HL-60/S4 treated with retinoic acid at 250 ng/mL for 4 days and 3 days (cell line): Measurements from ENCODE around the gene PLXNC1.
"Not testable (repeated sequence)": the region's sequence is repeated elsewhere in the genome, so short reads cannot be mapped to it uniquely, and the experiment has no call there.

Experiments
- in situ Hi-C: fragments of 300-500 bp; cut with MboI; formaldehyde crosslinking; loops from 2 replicates; pipeline ENCODE4 v1.7.0; 2022; ENCODE audit warnings: low sequenced_read_pairs

The PLXNC1 gene

DNA sequence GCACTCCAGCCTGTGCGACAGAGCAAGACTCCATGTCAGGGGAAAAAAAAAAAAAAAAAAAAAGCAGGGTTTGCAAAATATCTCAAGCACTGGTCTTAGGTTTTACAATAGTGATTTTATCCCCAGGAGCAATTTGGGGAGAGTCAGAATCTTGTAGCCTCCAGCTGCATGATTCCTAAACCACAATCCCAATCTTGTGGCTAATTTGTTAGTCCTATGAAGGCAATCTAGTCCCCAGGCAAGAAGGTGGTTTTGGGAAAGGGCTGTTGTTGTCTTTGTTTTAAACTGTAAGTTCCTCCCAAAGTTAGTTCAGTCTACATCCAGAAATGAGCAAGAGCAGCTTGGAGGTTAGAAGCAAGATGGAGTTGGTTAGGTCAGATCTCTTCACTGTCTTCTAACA lies 135.7 kb downstream of the PLXNC1 start:
- in situ Hi-C loops = no loop called here

DNA sequence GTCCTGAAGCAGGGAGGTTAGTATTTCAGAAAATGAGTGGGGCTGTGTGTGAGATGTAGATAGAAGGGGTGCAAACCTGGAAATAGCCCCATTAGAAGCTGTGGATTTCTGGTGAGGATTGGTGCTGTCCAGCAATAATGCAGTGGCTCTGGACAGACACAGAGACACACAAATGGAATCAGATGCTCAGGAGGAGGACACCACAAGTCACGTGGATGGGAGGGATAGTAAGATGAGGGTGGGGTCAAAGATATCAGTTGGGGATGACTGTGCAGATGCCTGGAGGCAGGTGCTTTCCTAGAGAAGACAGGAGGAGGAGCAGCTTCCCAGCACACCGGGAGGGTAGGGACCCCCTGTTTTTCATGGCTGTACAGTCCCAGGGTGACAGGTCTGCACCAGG lies 136.5 kb downstream of the PLXNC1 start:
- in situ Hi-C loops = no loop called here

DNA sequence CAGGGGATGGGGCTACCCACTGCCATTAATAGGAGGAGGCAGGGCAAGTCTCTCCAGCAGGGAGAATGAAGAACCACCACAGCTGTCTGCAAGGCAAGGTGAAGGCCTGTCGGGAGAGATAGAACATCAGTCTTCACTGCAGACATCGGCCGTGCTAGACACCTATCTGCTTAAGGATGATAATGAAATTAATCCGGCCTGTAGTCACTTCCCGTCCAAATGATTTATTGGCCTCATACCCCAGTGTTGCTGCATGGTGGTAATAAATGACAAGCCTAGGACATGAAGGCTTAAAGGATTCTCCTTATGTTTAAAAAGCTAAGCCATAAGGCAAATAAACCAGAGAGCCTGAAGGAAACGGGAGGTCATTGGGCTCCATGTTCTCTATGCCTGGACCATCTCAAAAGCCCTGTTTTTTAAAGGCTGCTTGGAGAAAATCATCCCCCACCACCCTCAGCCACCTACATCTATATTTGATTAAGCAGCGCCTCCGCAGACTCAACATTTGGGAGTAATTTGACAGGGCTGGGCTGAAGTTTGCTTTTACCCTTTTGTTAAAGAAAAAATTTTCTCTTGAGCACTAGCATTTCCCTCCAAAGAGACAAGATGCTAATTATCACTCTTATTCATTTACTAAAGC lies 137.7 kb downstream of the PLXNC1 start:
- in situ Hi-C loops = no loop called here

DNA sequence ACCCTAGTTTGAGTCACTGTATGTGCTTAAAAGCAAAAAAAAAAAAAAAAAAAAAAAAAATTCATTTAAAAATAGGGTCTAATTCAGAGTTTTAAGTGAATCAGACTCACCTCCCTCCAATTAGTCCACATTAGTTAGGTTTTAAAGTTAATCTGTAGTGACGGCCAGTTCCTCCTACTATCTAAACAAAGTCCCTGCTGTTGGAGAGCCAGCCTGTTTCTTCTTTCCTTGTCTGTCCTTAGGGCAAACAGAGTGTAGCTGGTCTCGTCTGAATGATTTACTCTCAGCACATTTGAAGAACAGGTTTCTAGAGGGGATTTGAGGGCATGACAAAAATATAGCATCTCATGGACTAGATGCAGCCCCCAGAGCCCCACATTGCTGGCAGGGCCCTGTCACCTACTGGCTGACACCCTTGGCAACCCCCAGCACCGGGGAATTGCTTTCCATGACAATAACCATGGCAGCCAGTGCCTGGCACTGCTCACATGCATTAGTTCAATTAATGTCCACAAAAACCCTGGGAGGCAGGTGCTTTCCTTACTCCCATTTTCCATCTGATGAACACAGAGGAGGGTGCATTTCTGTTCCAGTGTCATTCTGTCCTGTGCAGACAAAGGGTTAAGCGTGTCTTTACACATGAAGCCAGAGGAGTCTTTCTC lies 138.3 kb downstream of the PLXNC1 start:
- in situ Hi-C loops = no loop called here

DNA sequence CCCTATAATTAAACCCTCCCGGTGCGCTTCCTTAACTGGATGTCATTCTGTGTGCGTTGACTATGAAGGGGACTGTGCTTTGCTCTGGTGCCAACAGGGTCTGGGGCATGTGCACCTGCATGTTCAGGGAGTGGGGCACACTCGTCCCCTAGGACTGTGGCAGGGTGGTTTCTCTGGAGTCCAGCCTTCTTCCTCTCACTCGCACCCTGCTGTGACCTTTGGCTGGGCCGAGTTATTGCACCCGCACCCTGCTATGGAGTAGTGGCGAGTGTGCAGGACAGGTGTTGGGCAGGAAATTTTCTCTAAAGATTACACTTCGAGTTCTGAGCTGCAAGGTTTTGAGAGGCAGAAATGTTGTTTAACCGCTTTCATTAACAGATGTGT lies 138.9 kb downstream of the PLXNC1 start:
- in situ Hi-C loops = no loop called here

DNA sequence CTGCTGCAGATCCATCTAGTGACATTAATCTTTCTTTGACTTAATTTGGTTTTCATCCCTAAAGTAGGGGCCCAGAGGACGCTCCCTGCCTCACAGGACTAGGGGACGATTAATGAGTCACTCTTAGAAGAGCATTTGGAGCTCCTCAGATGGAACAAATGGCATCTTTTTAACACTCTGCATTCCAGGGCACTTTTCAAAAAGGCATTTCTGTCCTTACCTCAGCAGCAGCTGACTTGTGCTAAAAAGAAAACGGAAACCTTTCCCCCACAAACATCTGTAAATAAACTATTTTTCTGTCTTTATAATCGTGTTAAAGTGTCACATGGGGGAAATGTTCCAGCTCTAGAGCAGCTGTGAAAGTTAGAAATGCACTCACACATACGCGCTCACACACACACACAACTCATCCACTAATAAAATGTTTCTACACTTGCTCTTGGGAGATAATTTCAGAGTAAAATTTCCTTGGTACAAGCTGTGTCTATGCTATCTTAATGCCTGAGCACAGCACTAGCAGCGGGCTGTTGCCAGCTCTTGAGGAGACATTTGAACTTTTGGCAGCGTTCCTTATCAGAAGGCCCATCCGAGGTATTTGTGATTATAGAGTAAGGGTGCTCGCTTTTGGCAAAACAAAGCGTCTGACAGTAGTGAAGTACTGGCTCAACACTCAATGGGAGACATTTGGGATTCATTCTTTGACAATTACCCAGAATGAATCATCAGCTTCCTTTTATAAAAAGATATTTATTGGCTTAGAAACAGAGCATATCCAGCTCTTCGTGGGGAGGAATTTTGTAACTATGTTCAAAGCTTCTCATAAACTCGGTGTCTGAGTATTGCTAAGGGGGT lies 141.3 kb downstream of the PLXNC1 start:
- in situ Hi-C loops = no loop called here

DNA sequence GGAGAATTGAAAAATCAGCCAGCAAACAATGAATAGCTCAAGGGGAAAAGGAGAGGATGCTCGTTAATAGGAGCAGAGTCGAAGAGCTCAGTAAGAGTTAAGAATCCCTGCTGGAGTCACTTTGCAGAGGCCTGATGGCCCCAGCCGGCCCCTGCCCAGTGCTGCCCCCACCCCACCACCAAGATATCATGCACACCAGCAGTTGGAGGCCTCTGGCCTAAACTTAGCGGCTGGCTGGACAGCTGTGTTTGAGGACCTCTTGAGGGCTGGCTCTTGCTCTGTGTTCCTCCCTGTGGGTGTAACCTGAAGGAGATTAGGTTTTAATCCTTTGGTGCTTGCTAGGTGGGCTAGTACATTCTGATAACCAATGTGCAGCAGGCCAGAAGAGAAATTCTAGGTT lies 142.0 kb downstream of the PLXNC1 start:
- in situ Hi-C loops = no loop called here

DNA sequence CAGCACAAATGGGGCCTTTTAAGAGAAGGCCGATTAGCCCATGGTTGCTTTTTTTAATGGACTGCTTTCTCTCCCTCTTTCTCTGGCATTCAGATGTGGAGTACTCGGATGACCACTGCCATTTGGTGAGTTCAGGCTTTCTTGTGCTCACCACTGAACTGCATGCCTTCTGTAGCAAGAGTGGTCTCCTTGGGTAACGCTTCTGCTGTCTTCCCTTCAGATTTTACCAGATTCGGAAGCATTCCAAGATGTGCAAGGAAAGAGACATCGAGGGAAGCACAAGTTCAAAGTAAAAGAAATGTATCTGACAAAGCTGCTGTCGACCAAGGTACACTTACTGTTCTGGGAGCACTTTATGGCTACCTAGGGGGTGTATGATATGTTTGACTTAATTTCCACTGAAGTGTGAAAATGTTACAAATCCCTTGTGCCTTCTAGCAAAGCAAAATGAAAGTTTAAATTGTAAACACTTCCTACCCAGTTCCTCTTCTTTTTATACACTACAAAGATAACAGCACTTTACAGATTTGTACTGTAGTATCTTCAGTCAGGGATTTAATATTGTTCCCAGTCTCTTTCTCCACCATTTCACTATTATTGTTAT lies 148.8 kb downstream of the PLXNC1 start:
- in situ Hi-C loops = no loop called here

DNA sequence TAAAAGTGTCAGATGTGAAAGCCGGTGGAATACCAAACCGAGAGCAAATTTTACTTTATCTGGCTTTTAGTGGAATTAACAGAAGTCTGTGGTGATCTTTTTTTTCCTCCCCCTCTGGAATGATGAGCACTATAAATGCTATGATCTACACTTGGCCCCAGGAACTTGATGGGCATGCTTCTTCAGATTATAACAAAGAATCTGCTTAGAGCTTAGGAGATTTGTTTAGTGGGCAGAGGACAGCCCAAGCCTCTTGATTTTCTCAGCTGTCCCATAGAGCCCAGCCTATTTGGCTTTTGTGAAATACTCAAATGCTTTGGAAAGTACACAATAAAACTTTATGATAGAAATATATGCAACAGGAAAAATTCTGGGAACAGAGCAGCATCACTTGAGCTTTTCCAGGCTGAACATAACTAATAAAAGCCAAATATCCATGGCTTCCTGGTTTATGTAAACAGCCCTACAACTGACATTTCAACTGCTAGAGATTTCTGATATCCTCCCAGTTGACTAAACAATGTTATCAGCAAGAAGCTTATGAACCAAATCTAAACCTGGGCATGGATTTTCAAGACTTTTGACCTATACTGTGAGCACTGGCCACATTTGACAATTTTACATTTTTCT lies 149.6 kb downstream of the PLXNC1 start:
- in situ Hi-C loops = no loop called here

DNA sequence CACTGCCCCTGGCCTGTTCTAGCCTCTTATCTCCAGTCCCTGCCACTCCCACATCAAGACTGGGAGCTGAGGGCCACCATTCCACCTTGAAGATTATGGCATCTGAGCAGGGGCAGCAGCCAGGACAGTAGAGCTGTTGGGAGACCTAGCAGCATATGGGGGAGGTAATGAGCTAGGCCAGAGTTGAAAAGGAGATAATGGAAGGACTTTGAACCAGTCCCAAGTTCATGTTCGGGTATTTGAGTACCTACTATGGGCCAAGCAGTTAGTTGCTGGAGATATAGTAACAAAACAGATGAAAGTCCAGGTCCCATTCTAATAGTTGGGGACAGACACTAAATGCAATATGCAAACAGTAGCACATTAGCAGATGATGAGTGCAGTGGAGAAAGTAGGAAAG lies 151.5 kb downstream of the PLXNC1 start:
- in situ Hi-C loops = no loop called here

DNA sequence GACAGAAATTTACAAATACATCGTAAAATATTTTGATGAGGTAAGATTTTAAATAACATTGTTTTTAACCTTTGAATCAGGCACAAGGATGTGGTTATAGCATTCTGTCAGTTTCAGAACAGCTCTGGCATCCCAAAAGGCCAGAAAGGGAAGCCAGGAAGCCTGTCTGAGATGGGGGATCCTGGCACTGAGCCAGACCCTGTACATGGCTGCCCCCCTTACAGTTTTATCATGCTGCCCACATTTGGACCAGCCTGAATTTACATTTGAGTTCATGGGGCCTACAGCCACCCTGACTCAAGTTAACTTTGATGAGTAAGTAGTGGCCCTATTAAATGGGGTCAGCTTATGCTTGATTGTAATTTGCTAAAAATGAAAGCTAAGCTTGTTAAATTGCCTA lies 155.6 kb downstream of the PLXNC1 start:
- in situ Hi-C loops = no loop called here

DNA sequence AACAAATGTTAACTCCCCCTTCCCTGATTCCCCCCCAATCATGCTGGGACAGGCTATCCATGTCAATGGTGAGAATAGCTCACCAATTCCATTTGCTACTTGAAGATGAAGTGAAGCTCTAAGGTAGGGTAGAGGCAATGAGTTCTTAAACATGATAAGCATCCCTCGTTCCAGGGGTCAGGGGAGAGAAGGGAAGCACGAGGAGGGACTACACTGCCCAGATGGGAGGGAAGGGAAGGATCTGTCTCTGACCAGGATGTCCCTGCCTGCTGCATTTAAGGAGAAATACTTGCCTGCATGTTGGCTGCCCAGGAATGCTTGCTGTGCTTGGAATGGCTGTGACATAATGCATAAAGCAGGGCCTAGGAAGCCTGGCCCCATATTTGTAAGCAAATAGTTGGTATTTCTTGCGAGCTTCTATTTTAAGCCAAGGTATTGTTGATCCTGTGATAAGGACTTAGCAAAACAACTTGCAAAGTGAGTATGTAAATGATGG lies 156.2 kb downstream of the PLXNC1 start:
- in situ Hi-C loops = no loop called here

DNA sequence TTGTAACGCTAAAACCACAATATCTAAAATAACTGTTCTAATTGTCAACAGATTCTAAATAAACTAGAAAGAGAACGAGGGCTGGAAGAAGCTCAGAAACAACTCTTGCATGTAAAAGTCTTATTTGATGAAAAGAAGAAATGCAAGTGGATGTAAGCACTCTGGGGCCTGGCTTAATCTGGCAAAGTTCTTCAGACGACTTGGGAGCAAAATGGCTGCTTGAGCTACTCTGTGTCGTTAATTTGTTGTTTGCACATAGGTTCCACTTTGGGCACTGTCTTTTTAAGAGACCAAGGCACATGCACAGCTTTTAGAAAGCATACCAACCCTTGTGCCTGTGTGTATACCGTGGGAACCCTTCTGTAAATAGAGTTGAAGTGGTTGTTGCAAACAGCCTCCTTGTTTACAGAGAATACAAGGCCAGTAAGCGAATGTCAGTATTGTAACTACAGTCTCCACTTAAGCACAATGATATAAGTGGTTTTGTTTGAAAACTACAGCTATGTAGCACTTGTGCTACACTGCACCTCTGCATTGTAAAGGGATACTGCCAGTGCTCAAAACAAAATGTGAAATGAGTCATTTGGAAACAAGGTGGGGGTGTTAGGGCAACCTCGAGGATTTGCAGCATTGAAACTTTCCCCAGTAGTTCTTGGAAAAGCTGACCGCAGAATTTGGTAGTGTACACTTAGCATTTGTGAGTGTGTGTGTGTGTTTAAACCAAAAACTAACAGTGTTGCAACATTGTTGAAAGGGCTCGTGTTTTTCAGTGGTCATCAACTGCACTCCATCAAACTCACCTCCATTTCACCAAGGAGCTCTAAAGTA lies 157.0 kb downstream of the PLXNC1 start:
- in situ Hi-C loops = no loop called here

DNA sequence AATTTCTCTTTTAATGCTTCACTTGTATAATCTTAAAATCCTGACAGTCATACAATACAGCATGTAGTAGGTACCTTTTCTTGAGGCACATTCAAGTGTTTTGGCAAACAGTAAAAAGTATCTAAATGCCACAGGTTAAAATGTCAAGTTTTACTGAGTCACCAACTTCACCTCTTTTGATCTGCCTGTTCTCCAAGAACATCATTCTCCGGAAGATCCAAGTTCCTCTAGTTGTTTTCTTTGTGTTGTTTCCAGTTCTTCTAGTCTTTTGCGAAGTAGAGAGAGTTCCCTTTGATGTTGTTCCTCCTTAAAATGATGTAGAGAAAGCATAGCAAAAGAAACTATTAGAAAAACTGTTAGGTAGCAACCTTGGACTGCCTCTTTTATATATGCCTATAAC lies 160.2 kb downstream of the PLXNC1 start:
- in situ Hi-C loops = no loop called here

DNA sequence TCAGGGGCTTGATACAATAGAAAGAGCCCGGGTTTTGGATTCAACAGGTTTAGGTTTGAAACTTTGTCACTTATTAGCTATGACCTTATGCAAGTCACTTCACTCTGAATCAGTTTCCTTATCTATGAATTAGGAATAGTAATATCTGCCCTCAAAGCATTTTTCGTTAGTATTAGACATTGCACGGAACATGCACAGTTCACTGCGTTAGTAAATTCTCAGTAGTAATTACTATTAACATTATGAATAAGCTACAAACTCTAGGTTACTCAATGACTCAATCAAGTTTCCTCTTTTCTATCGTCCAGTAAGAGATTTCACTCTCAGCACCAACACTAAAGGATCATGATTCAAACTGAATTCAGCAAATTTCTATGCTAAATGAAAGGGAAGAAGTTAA lies 161.0 kb downstream of the PLXNC1 start:
- in situ Hi-C loops = no loop called here

DNA sequence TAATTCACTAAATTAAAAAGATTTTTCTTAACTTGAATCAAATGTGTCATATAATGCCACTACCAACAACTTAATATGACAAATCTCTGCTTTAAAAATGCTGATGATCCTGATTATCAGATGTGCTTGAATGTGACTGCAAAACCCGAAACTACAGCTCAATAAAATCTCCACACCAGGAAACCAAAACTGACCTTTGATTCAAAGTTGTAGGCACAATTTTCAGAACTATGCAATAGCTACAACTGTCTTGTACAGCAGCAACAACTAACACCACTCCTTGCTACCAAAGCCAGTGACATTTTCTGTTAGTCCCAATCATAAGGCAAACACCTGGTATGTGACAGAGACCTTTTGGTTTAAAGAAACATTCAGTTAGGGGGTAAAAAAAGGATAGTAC lies 164.0 kb downstream of the PLXNC1 start:
- in situ Hi-C loops = no loop called here

DNA sequence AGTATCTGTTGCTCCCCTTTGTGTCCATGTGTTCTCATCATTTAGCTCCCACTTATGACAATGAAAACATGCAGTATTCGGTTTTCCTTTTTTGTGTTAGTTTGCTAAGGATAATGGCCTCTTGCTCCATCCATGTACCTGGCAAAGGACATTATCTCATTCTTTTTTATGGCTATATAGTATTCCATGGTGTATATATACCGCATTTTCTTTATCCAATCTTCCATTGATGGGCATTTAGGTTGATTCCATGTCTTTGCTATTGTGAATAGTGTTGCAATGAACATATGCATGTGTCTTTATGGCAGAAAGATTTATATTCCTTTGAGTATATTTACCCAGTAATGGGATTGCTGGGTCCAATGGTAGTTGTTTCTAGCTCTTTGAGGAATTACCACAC lies 168.2 kb downstream of the PLXNC1 start:
- in situ Hi-C loops = not testable (repeated sequence)

DNA sequence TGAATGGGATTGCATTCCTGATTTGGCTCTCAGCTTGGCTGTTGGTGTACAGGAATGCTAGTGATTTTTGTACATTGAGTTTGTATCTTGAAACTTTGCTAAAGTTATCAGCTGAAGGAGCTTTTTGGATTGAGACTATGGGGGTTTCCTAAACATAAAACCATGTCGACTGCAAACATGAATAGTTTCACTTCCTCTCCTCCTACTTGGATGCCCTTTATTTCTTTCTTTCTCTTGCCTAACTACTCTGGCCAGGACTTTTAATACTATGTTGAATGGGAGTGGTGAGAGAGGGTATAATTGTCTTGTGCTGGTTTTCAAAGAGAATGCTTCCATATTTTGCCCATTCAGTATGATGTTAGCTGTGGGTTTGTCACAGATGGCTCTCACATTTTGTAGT lies 169.8 kb downstream of the PLXNC1 start:
- in situ Hi-C loops = no loop called here

DNA sequence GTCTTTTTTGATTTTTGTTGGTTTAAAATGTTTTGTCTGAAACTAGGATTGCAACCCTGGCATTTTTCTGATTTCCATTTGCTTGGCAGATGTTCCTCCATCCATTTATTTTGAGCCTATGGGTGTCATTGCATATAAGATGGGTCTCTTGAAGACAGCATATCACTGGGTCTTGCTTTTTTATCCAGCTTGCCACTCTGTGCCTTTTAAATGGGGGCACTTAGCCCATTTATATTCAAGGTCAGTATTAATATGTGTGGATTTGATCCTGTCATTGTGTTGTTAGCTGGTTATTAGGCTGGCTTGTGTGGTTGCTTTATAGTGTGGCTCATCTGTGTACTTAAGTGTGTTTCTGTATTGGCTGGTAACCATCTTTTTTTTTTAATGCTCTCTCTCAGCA lies 171.7 kb downstream of the PLXNC1 start:
- in situ Hi-C loops = no loop called here

DNA sequence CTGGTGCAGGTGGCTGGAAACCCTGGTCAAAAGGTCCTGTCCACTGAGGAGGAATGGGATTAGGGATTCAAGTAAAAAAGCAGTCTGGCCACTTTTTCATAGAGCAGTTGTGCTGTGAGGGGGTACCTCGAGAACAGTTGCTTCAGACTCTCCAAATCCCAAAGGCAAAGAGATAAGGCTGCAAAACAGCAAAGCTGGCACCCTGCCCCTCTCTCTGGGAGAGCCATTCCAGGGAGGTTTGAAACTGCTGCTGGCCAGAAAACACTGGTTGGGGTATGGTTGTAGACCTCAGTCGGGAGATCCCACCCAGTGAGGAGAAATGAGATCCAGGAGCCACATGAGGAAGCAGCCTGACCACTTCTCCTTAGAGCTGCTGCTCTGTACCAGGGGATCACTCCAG lies 174.0 kb downstream of the PLXNC1 start:
- in situ Hi-C loops = no loop called here
